Stimulated activated CD4-positive, alpha-beta T cell treated with anti-CD3 and anti-CD28 coated beads, Interleukin-12 subunit alpha, Interleukin-12 subunit beta, amount 100 ng/mL, for 24 hours (primary cell): ENCODE results near the gene FUBP1.
"Not testable (repeated sequence)": the region's sequence is repeated elsewhere in the genome, so short reads cannot be mapped to it uniquely, and the experiment has no call there.

Experiments used
- DNase-seq, 2 experiments: peaks; one replicate each; pipeline ENCODE4 v3.0.0-alpha.2; 2020; ENCODE audit warnings: low read depth in 2 of 2

The FUBP1 gene

GRCh38 chr1:77989744-77990143, 10.9 kb upstream of the FUBP1 start:
- DNase-seq = no peak

- no peak for DNase-seq
Measured at GRCh38 chr1:77987919-77988318, 9.0 kb upstream of the FUBP1 start.

GRCh38 chr1:77986810-77987209, 7.9 kb upstream of the FUBP1 start:
- DNase-seq = no peak

GRCh38 chr1:77984629-77985028, 5.8 kb upstream of the FUBP1 start:
- no peak for DNase-seq

GRCh38 chr1:77983997-77984355, 5.1 kb upstream of the FUBP1 start:
- DNase-seq = no peak

- not testable (repeated sequence) for DNase-seq
Measured at GRCh38 chr1:77983352-77983996, 4.6 kb upstream of the FUBP1 start.

- peak; percentile 40 to 63 for DNase-seq
Measured at GRCh38 chr1:77978293-77978968, 441 bp downstream of the FUBP1 start.

GRCh38 chr1:77977989-77978292, 931 bp downstream of the FUBP1 start:
- no peak for DNase-seq

- DNase-seq = no peak
Measured at GRCh38 chr1:77976433-77977076, 2.3 kb downstream of the FUBP1 start.

GRCh38 chr1:77975907-77976306, 3.0 kb downstream of the FUBP1 start:
- DNase-seq = no peak

- DNase-seq = no peak
Measured at GRCh38 chr1:77975386-77975785, 3.5 kb downstream of the FUBP1 start.

- no peak for DNase-seq
Measured at GRCh38 chr1:77972080-77972479, 6.8 kb downstream of the FUBP1 start.

- DNase-seq = no peak
Measured at GRCh38 chr1:77970192-77970591, 8.7 kb downstream of the FUBP1 start.

GRCh38 chr1:77966291-77966690, 12.6 kb downstream of the FUBP1 start:
- no peak for DNase-seq

- DNase-seq = no peak
Measured at GRCh38 chr1:77961392-77961791, 17.5 kb downstream of the FUBP1 start.

- no peak for DNase-seq
Measured at GRCh38 chr1:77958850-77959249, 20.0 kb downstream of the FUBP1 start.

- DNase-seq = no peak
Measured at GRCh38 chr1:77958391-77958790, 20.5 kb downstream of the FUBP1 start.

GRCh38 chr1:77956464-77956863, 22.4 kb downstream of the FUBP1 start:
- no peak for DNase-seq

- no peak for DNase-seq
Measured at GRCh38 chr1:77955709-77956108, 23.2 kb downstream of the FUBP1 start.

GRCh38 chr1:77954521-77954920, 24.4 kb downstream of the FUBP1 start:
- no peak for DNase-seq

GRCh38 chr1:77953907-77954306, 25.0 kb downstream of the FUBP1 start:
- DNase-seq = no peak

GRCh38 chr1:77951328-77951727, 27.5 kb downstream of the FUBP1 start:
- DNase-seq = no peak

GRCh38 chr1:77950873-77951272, 28.0 kb downstream of the FUBP1 start:
- DNase-seq = no peak
